SK-N-MC (cell line): ENCODE data around the gene SDC4.

Source experiments
- DNase-seq: peaks from one replicate; pipeline ENCODE4 v3.0.0-alpha.2; 2011; ENCODE audit warnings: low read depth, low spot score
- H3K27ac ChIP-seq: fragments of 200-600 bp; sonication (generic); 2 replicates; pipeline ENCODE4 v1.5.1; 2016; ENCODE audit warnings: mixed run types
- H3K36me3 ChIP-seq: fragments of 200-600 bp; sonication (generic); 2 replicates; pipeline ENCODE4 v1.6.1; 2017; ENCODE audit warnings: antibody characterized with exemption, low read length, mixed read lengths; ENCODE audit not compliant: insufficient read depth
- H3K4me3 ChIP-seq: fragments of 200-600 bp; sonication (generic); 2 replicates; pipeline ENCODE4 v1.5.1; 2016
- H3K9ac ChIP-seq: fragments of 200-600 bp; sonication (generic); 2 replicates; pipeline ENCODE4 v1.8.0; 2017; ENCODE audit warnings: mixed run types, mixed read lengths; ENCODE audit not compliant: insufficient read length
- H3K9me3 ChIP-seq: fragments of 200-600 bp; sonication (generic); 2 replicates; pipeline ENCODE4 v1.6.1; 2017; ENCODE audit warnings: low read depth, mild to moderate bottlenecking, antibody characterized with exemption, low read length, moderate library complexity, mixed read lengths
- EZH2 ChIP-seq: fragments of 200-600 bp; sonication (generic); IDR thresholded peaks from one replicate; pipeline ENCODE4 v1.6.1; 2017; ENCODE audit warnings: antibody characterized with exemption
- FOXP2 ChIP-seq: optimal IDR thresholded peaks from 2 replicates; pipeline ENCODE3; 2011; ENCODE audit warnings: mild to moderate bottlenecking, moderate library complexity; ENCODE audit not compliant: insufficient read depth; ENCODE audit errors: extremely low read length, control extremely low read depth
- POLR2AphosphoS5 ChIP-seq: IDR thresholded peaks from 2 replicates; pipeline ENCODE4 v1.6.1; 2012; ENCODE audit warnings: mild to moderate bottlenecking, low read depth, low read length, borderline replicate concordance

SDC4 gene

GRCh38 chr20:45347936-45348778 lies at the start of gene SDC4:
Gene SDC4 (minus strand): TSS chr20:45348424. CDS start chr20:45348384, 40 bp downstream.
- no peaks in the 10 kb centered on the region for H3K36me3 ChIP-seq
- DNase-seq: no peak
- TF ChIP-seq POLR2AphosphoS5 (peak; percentile 97), FOXP2 (peak; percentile 31), EZH2 (no peak)
- peak within 1 kb of the TSS; percentile 90 for H3K4me3 ChIP-seq
- H3K9ac ChIP-seq: peak within 1 kb of the TSS; percentile 86
- no peaks in the 10 kb centered on the region for H3K9me3 ChIP-seq
- H3K27ac ChIP-seq: peak within 1 kb of the TSS; percentile 70; the same call in 1 of the 2 replicates

- H3K9me3 ChIP-seq: no peaks in the 10 kb centered on the region
- TF ChIP-seq FOXP2 (no peak), EZH2 (no peak), POLR2AphosphoS5 (no peak)
- DNase-seq: no peak
- H3K4me3 ChIP-seq: no peak overlapping the region
- H3K9ac ChIP-seq: no peak overlapping the region
- H3K36me3 ChIP-seq: no peaks in the 10 kb centered on the region
- H3K27ac ChIP-seq: no peak overlapping the region
Measured at GRCh38 chr20:45395114-45395415, 46.8 kb upstream of the SDC4 start.

- Histone ChIP-seq H3K36me3 (no peaks in the 10 kb centered on the region), H3K27ac (no peak overlapping the region), H3K4me3 (no peak overlapping the region), H3K9ac (no peak overlapping the region), H3K9me3 (no peaks in the 10 kb centered on the region)
- no peak for DNase-seq
- TF ChIP-seq POLR2AphosphoS5: no peak
- no peak for TF ChIP-seq EZH2
- no peak for TF ChIP-seq FOXP2
Measured at GRCh38 chr20:45394221-45395113, 46.2 kb upstream of the SDC4 start.

- no peaks in the 10 kb centered on the region for H3K36me3 ChIP-seq
- H3K9me3 ChIP-seq: no peaks in the 10 kb centered on the region
- H3K9ac ChIP-seq: no peak overlapping the region
- no peak overlapping the region for H3K27ac ChIP-seq
- TF ChIP-seq POLR2AphosphoS5 (no peak), FOXP2 (no peak), EZH2 (no peak)
- no peak overlapping the region for H3K4me3 ChIP-seq
- DNase-seq: no peak
Measured at GRCh38 chr20:45392733-45393132, 44.5 kb upstream of the SDC4 start.

GRCh38 chr20:45391559-45391958 lies 43.3 kb upstream of the SDC4 start:
- Histone ChIP-seq H3K36me3 (no peaks in the 10 kb centered on the region), H3K4me3 (no peak overlapping the region), H3K9me3 (no peaks in the 10 kb centered on the region), H3K9ac (no peak overlapping the region), H3K27ac (no peak overlapping the region)
- TF ChIP-seq EZH2 (no peak), POLR2AphosphoS5 (no peak), FOXP2 (no peak)
- DNase-seq: no peak

- H3K36me3 ChIP-seq: no peaks in the 10 kb centered on the region
- TF ChIP-seq POLR2AphosphoS5: no peak
- no peak for TF ChIP-seq EZH2
- TF ChIP-seq FOXP2: no peak
- DNase-seq: no peak
- no peaks in the 10 kb centered on the region for H3K9me3 ChIP-seq
- H3K27ac ChIP-seq: no peak overlapping the region
- no peak overlapping the region for H3K9ac ChIP-seq
- H3K4me3 ChIP-seq: no peak overlapping the region
Measured at GRCh38 chr20:45390931-45391330, 42.7 kb upstream of the SDC4 start.

GRCh38 chr20:45387274-45387673 lies 39.0 kb upstream of the SDC4 start:
- H3K36me3 ChIP-seq: no peaks in the 10 kb centered on the region
- H3K9me3 ChIP-seq: no peaks in the 10 kb centered on the region
- TF ChIP-seq FOXP2 (no peak), EZH2 (no peak), POLR2AphosphoS5 (no peak)
- no peak for DNase-seq
- no peak overlapping the region for H3K4me3 ChIP-seq
- H3K9ac ChIP-seq: no peak overlapping the region
- H3K27ac ChIP-seq: no peak overlapping the region

- TF ChIP-seq FOXP2 (no peak), EZH2 (no peak), POLR2AphosphoS5 (no peak)
- no peak for DNase-seq
Measured at GRCh38 chr20:45378191-45378590, 30.0 kb upstream of the SDC4 start, which contains the start of gene TP53TG5. Gene TP53TG5 (minus strand): TSS chr20:45378325. CDS start chr20:45378236, 89 bp downstream.

More at GRCh38 chr20:45378191-45378590, 30.0 kb upstream of the SDC4 start, which contains the start of gene TP53TG5:
- no peak within 1 kb of the TSS for H3K4me3 ChIP-seq
- H3K9ac ChIP-seq: no peak within 1 kb of the TSS
- no peaks in the 10 kb centered on the region for H3K36me3 ChIP-seq
- H3K9me3 ChIP-seq: no peaks in the 10 kb centered on the region
- no peak within 1 kb of the TSS for H3K27ac ChIP-seq
